DND-41 (cell line): Measurements from ENCODE around the gene MYH9.

Experiments used
- ATAC-seq: fragments of 200-7000 bp; cut with Tn5 transposase; 3 replicates; pipeline ENCODE4 v1.9.1; 2021; ENCODE audit warnings: low read depth; ENCODE audit not compliant: insufficient read depth
- DNase-seq: peaks from one replicate; pipeline ENCODE4 v3.0.0-alpha.2; 2020
- H2AFZ ChIP-seq: 2 replicates; pipeline ENCODE4 v1.6.0; 2012; ENCODE audit warnings: low read depth, low read length
- H3K27ac ChIP-seq: 2 replicates; pipeline ENCODE4 v1.5.1; 2012; ENCODE audit warnings: low read length, inconsistent platforms
- H3K27me3 ChIP-seq: fragments of 200-600 bp; sonication (generic); 2 replicates; pipeline ENCODE4 v1.6.0; 2012; ENCODE audit warnings: low read length, mild to moderate bottlenecking, inconsistent platforms; ENCODE audit not compliant: insufficient read depth, poor library complexity
- H3K36me3 ChIP-seq: 2 replicates; pipeline ENCODE4 v1.5.1; 2012; ENCODE audit warnings: low read length, inconsistent platforms; ENCODE audit not compliant: insufficient read depth
- H3K4me1 ChIP-seq: 2 replicates; pipeline ENCODE4 v1.5.1; 2012; ENCODE audit warnings: mild to moderate bottlenecking, low read length; ENCODE audit not compliant: insufficient read depth
- H3K4me2 ChIP-seq: 2 replicates; pipeline ENCODE4 v1.6.0; 2012; ENCODE audit warnings: mild to moderate bottlenecking, moderate library complexity, low read length, inconsistent platforms; ENCODE audit not compliant: insufficient read depth
- H3K4me3 ChIP-seq, 2 experiments: fragments of 200-600 bp in 1 of 2; shearing (Covaris generic) in 1 of 2; 2 replicates each; pipeline ENCODE4 v1.5.1; 2012 to 2016; ENCODE audit warnings: inconsistent platforms in 2 of 2, low read length in 2 of 2, mild to moderate bottlenecking in 2 of 2, low read depth in 1 of 2, moderate library complexity in 1 of 2
- H3K79me2 ChIP-seq: 2 replicates; pipeline ENCODE4 v1.6.0; 2012; ENCODE audit warnings: low read length, inconsistent platforms; ENCODE audit not compliant: insufficient read depth
- H3K9ac ChIP-seq: 2 replicates; pipeline ENCODE4 v1.6.0; 2012; ENCODE audit warnings: low read depth, mild to moderate bottlenecking, inconsistent platforms, low read length, moderate library complexity
- H3K9me3 ChIP-seq: 2 replicates; pipeline ENCODE4 v1.5.1; 2012; ENCODE audit warnings: low read length, moderate library complexity, mild to moderate bottlenecking, inconsistent platforms; ENCODE audit not compliant: insufficient read depth, severe bottlenecking
- H4K20me1 ChIP-seq: 2 replicates; pipeline ENCODE4 v1.6.0; 2012; ENCODE audit warnings: low read length; ENCODE audit not compliant: insufficient read depth
- CTCF ChIP-seq: IDR thresholded peaks from 2 replicates; pipeline ENCODE4 v1.5.1; 2012; ENCODE audit warnings: borderline replicate concordance, low read length, moderate library complexity, mild to moderate bottlenecking; ENCODE audit not compliant: poor library complexity, severe bottlenecking; ENCODE audit errors: extremely low read depth
- EZH2 ChIP-seq: IDR thresholded peaks from 3 replicates; pipeline ENCODE4 v1.6.1; 2012; ENCODE audit warnings: borderline replicate concordance, low read depth, mild to moderate bottlenecking, moderate library complexity, low read length, inconsistent platforms; ENCODE audit not compliant: severe bottlenecking

The MYH9 gene

GRCh38 chr22:36303874-36304273 lies 83.9 kb downstream of the MYH9 start:
- DNase-seq (no peak), ATAC-seq (no peak)
- no peaks in the 10 kb centered on the region for H3K27me3 ChIP-seq
- no peak overlapping the region for H3K27ac ChIP-seq
- no peak overlapping the region for H3K4me3 ChIP-seq
- peaks cover 97% of the 10 kb centered on the region for H3K36me3 ChIP-seq
- H3K9ac ChIP-seq: no peak overlapping the region
- TF ChIP-seq EZH2 (no peak), CTCF (no peak)
- no peaks in the 10 kb centered on the region for H3K9me3 ChIP-seq
- H4K20me1 ChIP-seq: peaks cover 11% of the 10 kb centered on the region
- no peak overlapping the region for H3K4me2 ChIP-seq
- H3K4me1 ChIP-seq: no peaks in the 10 kb centered on the region
- H3K79me2 ChIP-seq: no peaks in the 10 kb centered on the region
- H2AFZ ChIP-seq: no peak overlapping the region

GRCh38 chr22:36303115-36303467 lies 84.7 kb downstream of the MYH9 start:
- H3K36me3 ChIP-seq: peaks cover 97% of the 10 kb centered on the region
- H3K4me2 ChIP-seq: no peak overlapping the region
- no peak overlapping the region for H2AFZ ChIP-seq
- H4K20me1 ChIP-seq: peaks cover 11% of the 10 kb centered on the region
- H3K4me3 ChIP-seq: no peak overlapping the region
- no peaks in the 10 kb centered on the region for H3K27me3 ChIP-seq
- H3K9ac ChIP-seq: no peak overlapping the region
- ATAC-seq (no peak), DNase-seq (no peak)
- H3K4me1 ChIP-seq: no peaks in the 10 kb centered on the region
- H3K9me3 ChIP-seq: no peaks in the 10 kb centered on the region
- no peak for TF ChIP-seq CTCF
- no peak for TF ChIP-seq EZH2
- no peaks in the 10 kb centered on the region for H3K79me2 ChIP-seq
- no peak overlapping the region for H3K27ac ChIP-seq

GRCh38 chr22:36302439-36303114 lies 85.2 kb downstream of the MYH9 start:
- ATAC-seq (no peak; the same call in 2 of the 3 replicates), DNase-seq (no peak)
- Histone ChIP-seq H3K4me3 (no peak overlapping the region), H2AFZ (no peak overlapping the region), H3K79me2 (no peaks in the 10 kb centered on the region), H3K4me1 (no peaks in the 10 kb centered on the region), H3K9ac (no peak overlapping the region), H3K36me3 (peaks cover 98% of the 10 kb centered on the region), H4K20me1 (peaks cover 11% of the 10 kb centered on the region), H3K9me3 (no peaks in the 10 kb centered on the region), H3K4me2 (no peak overlapping the region), H3K27ac (no peak overlapping the region), H3K27me3 (no peaks in the 10 kb centered on the region)
- TF ChIP-seq CTCF: no peak
- TF ChIP-seq EZH2: no peak

- H4K20me1 ChIP-seq: peaks cover 11% of the 10 kb centered on the region
- TF ChIP-seq EZH2: no peak
- no peak for TF ChIP-seq CTCF
- H3K27me3 ChIP-seq: no peaks in the 10 kb centered on the region
- H3K27ac ChIP-seq: no peak overlapping the region
- DNase-seq: no peak
- no peaks in the 10 kb centered on the region for H3K9me3 ChIP-seq
- no peak overlapping the region for H3K9ac ChIP-seq
- no peak overlapping the region for H3K4me2 ChIP-seq
- H2AFZ ChIP-seq: no peak overlapping the region
- H3K79me2 ChIP-seq: no peaks in the 10 kb centered on the region
- no peak overlapping the region for H3K4me3 ChIP-seq
- H3K36me3 ChIP-seq: peaks cover 98% of the 10 kb centered on the region
- no peak for ATAC-seq
- no peaks in the 10 kb centered on the region for H3K4me1 ChIP-seq
Observed at GRCh38 chr22:36301851-36302250, 85.9 kb downstream of the MYH9 start.
